Hematopoietic multipotent progenitor cell treated with erythropoietin and hydrocortisone succinate and interleukin-3 and kit ligand, for 15 days (in vitro differentiated cells): ENCODE results near the gene DNASE1L2.

Experiments used
- DNase-seq: peaks from one replicate; pipeline ENCODE4 v3.0.0-alpha.2; 2015; ENCODE audit warnings: low spot score

The DNASE1L2 gene

DNA sequence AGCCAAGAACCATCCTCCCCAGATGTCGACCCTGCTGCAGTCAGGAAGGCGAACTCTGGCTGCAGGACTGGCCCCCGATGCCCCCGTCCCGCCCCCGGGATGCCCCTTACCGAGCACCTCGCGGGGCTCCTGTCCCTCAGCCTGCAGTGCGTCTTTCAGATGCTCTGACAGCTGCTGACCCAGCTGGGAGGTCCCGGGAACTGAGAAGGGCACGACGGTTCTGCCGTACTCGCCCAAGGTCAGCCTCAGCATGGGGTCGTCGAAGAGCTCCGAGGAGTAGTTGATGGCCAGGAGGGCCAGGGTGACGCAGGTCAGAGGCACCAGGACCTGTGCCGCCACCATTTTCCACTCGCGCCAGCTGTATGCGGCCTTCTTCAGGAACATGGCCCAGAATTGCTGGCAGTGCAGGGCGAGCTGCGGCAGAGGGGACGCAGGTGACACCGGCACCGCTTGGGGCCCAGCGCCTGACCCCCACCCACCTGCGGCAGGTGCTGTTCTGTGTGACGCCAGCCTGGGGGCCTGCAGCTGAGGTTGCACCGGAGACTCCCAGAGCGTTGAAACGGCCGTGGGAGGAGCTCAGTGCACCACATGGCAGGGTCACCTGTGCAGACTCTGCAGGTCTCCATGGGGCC lies 51.8 kb downstream of the DNASE1L2 start:
- DNase-seq = no peak
